Measurements from ENCODE around the gene TPSD1. TPM values are rescaled to one million over a fixed set of nuclear protein-coding genes. Genes with fewer than 3 reads are reported as not detected.

Gene TPSD1
- total and polyA plus RNA-seq, 2 experiments from 2014 or later: 0.17 TPM; not detected in 1

DNA sequence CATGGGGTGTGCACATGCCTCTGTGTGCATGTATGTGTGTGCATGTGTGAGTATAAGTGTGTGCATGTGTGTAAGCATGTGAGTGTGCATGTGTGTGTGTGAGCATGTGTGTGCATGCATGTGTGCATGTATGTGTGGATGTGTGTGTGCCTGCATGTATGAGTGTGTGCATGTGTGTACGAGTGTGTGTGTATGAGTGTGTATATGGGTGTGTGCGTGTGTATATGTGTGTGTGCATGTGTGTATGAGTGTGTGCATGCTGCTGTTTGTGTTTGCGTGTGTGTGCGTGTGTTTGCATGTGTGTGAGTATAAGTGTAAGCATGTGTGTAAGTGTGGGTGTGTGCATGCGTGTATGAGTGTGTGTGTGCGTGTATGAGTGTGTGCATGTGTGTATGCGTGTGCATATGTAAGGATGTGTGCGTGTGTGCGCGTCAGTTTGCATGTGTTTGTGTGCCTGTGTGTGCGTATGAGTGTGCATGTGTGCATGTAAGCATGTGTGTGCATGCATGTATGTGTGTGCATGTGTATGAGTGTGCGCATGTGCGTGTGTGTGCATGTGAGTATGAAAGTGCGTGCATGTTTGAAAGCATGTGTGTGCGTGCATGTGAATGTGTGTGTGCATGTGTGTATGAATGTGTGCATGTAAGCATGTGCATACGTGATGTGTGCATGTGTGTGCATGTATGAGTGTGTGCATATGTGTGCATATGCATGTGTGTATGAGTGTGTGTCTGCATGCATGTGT is 8.6 kb downstream of the TPSD1 start:
- Histone ChIP-seq H2AFZ (no peak overlapping the region), H3K4me2 (no peak overlapping the region), H3K4me1 (ENCODE audit: insufficient read depth) (no peaks in the 10 kb centered on the region), H3F3A (replicated peaks; ENCODE audit: low read depth) (no peaks in the 10 kb centered on the region), H3K27me3 (ENCODE audit: insufficient read depth) (no peaks in the 10 kb centered on the region), H3K4me3 (no peak overlapping the region), H3K79me2 (replicated peaks; ENCODE audit: insufficient read depth) (no peaks in the 10 kb centered on the region), H3K9me2 (ENCODE audit: insufficient read depth) (no peaks in the 10 kb centered on the region), H3K36me3 (ENCODE audit: insufficient read depth) (no peaks in the 10 kb centered on the region), H4K20me1 (replicated peaks; ENCODE audit: insufficient read depth) (0 out of 2 replicates have a peak, but pooled peaks cover 2% of the 10 kb centered on the region), H3K27ac (ENCODE audit: low read depth) (no peak overlapping the region)
- no peak for TF ChIP-seq EZH2 (IDR thresholded peaks at IDR 0.05; ENCODE audit: low read depth, unreplicated experiment)
- TF ChIP-seq CREB1 (CRISPR knock-in tag; IDR thresholded peaks at IDR 0.05; ENCODE audit: low read depth): no peak
- TF ChIP-seq, protein P1, sequence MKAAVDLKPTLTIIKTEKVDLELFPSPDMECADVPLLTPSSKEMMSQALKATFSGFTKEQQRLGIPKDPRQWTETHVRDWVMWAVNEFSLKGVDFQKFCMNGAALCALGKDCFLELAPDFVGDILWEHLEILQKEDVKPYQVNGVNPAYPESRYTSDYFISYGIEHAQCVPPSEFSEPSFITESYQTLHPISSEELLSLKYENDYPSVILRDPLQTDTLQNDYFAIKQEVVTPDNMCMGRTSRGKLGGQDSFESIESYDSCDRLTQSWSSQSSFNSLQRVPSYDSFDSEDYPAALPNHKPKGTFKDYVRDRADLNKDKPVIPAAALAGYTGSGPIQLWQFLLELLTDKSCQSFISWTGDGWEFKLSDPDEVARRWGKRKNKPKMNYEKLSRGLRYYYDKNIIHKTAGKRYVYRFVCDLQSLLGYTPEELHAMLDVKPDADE (IDR thresholded peaks at IDR 0.05): no peak
- no peak for TF ChIP-seq POLR2AphosphoS5 (IDR thresholded peaks at IDR 0.05; ENCODE audit: low read depth)
- no peak for TF ChIP-seq EZH2phosphoT487 (IDR thresholded peaks at IDR 0.05; ENCODE audit: unreplicated experiment)
- TF ChIP-seq, protein P2, sequence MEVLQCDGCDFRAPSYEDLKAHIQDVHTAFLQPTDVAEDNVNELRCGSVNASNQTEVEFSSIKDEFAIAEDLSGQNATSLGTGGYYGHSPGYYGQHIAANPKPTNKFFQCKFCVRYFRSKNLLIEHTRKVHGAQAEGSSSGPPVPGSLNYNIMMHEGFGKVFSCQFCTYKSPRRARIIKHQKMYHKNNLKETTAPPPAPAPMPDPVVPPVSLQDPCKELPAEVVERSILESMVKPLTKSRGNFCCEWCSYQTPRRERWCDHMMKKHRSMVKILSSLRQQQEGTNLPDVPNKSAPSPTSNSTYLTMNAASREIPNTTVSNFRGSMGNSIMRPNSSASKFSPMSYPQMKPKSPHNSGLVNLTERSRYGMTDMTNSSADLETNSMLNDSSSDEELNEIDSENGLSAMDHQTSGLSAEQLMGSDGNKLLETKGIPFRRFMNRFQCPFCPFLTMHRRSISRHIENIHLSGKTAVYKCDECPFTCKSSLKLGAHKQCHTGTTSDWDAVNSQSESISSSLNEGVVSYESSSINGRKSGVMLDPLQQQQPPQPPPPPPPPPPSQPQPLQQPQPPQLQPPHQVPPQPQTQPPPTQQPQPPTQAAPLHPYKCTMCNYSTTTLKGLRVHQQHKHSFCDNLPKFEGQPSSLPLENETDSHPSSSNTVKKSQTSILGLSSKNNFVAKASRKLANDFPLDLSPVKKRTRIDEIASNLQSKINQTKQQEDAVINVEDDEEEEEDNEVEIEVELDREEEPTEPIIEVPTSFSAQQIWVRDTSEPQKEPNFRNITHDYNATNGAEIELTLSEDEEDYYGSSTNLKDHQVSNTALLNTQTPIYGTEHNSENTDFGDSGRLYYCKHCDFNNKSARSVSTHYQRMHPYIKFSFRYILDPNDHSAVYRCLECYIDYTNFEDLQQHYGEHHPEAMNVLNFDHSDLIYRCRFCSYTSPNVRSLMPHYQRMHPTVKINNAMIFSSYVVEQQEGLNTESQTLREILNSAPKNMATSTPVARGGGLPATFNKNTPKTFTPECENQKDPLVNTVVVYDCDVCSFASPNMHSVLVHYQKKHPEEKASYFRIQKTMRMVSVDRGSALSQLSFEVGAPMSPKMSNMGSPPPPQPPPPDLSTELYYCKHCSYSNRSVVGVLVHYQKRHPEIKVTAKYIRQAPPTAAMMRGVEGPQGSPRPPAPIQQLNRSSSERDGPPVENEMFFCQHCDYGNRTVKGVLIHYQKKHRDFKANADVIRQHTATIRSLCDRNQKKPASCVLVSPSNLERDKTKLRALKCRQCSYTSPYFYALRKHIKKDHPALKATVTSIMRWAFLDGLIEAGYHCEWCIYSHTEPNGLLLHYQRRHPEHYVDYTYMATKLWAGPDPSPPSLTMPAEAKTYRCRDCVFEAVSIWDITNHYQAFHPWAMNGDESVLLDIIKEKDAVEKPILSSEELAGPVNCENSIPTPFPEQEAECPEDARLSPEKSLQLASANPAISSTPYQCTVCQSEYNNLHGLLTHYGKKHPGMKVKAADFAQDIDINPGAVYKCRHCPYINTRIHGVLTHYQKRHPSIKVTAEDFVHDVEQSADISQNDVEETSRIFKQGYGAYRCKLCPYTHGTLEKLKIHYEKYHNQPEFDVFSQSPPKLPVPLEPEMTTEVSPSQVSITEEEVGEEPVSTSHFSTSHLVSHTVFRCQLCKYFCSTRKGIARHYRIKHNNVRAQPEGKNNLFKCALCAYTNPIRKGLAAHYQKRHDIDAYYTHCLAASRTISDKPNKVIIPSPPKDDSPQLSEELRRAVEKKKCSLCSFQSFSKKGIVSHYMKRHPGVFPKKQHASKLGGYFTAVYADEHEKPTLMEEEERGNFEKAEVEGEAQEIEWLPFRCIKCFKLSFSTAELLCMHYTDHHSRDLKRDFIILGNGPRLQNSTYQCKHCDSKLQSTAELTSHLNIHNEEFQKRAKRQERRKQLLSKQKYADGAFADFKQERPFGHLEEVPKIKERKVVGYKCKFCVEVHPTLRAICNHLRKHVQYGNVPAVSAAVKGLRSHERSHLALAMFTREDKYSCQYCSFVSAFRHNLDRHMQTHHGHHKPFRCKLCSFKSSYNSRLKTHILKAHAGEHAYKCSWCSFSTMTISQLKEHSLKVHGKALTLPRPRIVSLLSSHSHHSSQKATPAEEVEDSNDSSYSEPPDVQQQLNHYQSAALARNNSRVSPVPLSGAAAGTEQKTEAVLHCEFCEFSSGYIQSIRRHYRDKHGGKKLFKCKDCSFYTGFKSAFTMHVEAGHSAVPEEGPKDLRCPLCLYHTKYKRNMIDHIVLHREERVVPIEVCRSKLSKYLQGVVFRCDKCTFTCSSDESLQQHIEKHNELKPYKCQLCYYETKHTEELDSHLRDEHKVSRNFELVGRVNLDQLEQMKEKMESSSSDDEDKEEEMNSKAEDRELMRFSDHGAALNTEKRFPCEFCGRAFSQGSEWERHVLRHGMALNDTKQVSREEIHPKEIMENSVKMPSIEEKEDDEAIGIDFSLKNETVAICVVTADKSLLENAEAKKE (CRISPR knock-in tag; IDR thresholded peaks at IDR 0.05): no peak
- no peak for TF ChIP-seq JUNB (IDR thresholded peaks at IDR 0.05; ENCODE audit: unreplicated experiment)
- no peak for TF ChIP-seq NANOG (IDR thresholded peaks at IDR 0.05; ENCODE audit: borderline replicate concordance)
- TF ChIP-seq, protein P3, sequence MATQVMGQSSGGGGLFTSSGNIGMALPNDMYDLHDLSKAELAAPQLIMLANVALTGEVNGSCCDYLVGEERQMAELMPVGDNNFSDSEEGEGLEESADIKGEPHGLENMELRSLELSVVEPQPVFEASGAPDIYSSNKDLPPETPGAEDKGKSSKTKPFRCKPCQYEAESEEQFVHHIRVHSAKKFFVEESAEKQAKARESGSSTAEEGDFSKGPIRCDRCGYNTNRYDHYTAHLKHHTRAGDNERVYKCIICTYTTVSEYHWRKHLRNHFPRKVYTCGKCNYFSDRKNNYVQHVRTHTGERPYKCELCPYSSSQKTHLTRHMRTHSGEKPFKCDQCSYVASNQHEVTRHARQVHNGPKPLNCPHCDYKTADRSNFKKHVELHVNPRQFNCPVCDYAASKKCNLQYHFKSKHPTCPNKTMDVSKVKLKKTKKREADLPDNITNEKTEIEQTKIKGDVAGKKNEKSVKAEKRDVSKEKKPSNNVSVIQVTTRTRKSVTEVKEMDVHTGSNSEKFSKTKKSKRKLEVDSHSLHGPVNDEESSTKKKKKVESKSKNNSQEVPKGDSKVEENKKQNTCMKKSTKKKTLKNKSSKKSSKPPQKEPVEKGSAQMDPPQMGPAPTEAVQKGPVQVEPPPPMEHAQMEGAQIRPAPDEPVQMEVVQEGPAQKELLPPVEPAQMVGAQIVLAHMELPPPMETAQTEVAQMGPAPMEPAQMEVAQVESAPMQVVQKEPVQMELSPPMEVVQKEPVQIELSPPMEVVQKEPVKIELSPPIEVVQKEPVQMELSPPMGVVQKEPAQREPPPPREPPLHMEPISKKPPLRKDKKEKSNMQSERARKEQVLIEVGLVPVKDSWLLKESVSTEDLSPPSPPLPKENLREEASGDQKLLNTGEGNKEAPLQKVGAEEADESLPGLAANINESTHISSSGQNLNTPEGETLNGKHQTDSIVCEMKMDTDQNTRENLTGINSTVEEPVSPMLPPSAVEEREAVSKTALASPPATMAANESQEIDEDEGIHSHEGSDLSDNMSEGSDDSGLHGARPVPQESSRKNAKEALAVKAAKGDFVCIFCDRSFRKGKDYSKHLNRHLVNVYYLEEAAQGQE (IDR thresholded peaks at IDR 0.05; ENCODE audit: unreplicated experiment): no peak
- no peak for TF ChIP-seq ZNF331 (CRISPR knock-in tag; IDR thresholded peaks at IDR 0.05; ENCODE audit: low read depth)
- no peak for TF ChIP-seq STAT1 (IDR thresholded peaks at IDR 0.05; ENCODE audit: unreplicated experiment)
- TF ChIP-seq, protein P4, sequence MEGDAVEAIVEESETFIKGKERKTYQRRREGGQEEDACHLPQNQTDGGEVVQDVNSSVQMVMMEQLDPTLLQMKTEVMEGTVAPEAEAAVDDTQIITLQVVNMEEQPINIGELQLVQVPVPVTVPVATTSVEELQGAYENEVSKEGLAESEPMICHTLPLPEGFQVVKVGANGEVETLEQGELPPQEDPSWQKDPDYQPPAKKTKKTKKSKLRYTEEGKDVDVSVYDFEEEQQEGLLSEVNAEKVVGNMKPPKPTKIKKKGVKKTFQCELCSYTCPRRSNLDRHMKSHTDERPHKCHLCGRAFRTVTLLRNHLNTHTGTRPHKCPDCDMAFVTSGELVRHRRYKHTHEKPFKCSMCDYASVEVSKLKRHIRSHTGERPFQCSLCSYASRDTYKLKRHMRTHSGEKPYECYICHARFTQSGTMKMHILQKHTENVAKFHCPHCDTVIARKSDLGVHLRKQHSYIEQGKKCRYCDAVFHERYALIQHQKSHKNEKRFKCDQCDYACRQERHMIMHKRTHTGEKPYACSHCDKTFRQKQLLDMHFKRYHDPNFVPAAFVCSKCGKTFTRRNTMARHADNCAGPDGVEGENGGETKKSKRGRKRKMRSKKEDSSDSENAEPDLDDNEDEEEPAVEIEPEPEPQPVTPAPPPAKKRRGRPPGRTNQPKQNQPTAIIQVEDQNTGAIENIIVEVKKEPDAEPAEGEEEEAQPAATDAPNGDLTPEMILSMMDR (conservative IDR thresholded peaks at IDR 0.05; ENCODE audit: low read depth in 2 of 2): no peak
- TF ChIP-seq ZNF114 (CRISPR knock-in tag; IDR thresholded peaks at IDR 0.05): no peak
- H3K36me3 Mint-ChIP-seq (ENCODE audit: low read depth): no peaks in the 10 kb centered on the region
- DNase-seq (ENCODE audit: low spot score) (no peak), ATAC-seq (no peak)
- no peak overlapping the region for H3K27ac Mint-ChIP-seq
- peaks cover 8% of the 10 kb centered on the region for H3K4me1 Mint-ChIP-seq
- peaks cover 29% of the 10 kb centered on the region for H3K27me3 Mint-ChIP-seq (ENCODE audit: insufficient read depth, low read depth, poor library complexity)
- H3K9me3 Mint-ChIP-seq: peaks cover 15% of the 10 kb centered on the region
- no peak overlapping the region for H3K4me3 Mint-ChIP-seq
